Suppressor macrophage treated with lipopolysaccharide for 4 hours (primary cell): ENCODE data around the gene GSDMA.

Experiments
- DNase-seq: peaks from one replicate; pipeline ENCODE4 v3.0.0-alpha.2; 2020

GSDMA gene

GRCh38 chr17:39962642-39963220 is at the start of gene GSDMA:
TSS of gene GSDMA (plus strand) at chr17:39963004. CDS start at chr17:39965688, 2,684 bp downstream.
- DNase-seq, result no peak

GRCh38 chr17:39913989-39914388 is 48.8 kb upstream of the GSDMA start:
- no peak for DNase-seq

- DNase-seq, result no peak
These were observed 47.2 kb upstream of the GSDMA start for GRCh38 chr17:39915559-39915958.

GRCh38 chr17:39916918-39917317 is 45.9 kb upstream of the GSDMA start:
- DNase-seq, result no peak

GRCh38 chr17:39919087-39919683 is 43.6 kb upstream of the GSDMA start:
- DNase-seq, result no peak

GRCh38 chr17:39920218-39921210 is 42.3 kb upstream of the GSDMA start:
- DNase-seq, result no peak

GRCh38 chr17:39921323-39921722 is 41.5 kb upstream of the GSDMA start:
- DNase-seq, result no peak

GRCh38 chr17:39922006-39922405 is 40.8 kb upstream of the GSDMA start:
- DNase-seq, result no peak

- no peak for DNase-seq
These were observed 39.6 kb upstream of the GSDMA start for GRCh38 chr17:39923230-39923629.

- DNase-seq, result no peak
These were observed 38.7 kb upstream of the GSDMA start for GRCh38 chr17:39923836-39924690.

- DNase-seq, result no peak
These were observed 38.1 kb upstream of the GSDMA start for GRCh38 chr17:39924691-39925055.

GRCh38 chr17:39925282-39926134 is 37.3 kb upstream of the GSDMA start:
- DNase-seq, result no peak

- DNase-seq, result no peak
These were observed 36.6 kb upstream of the GSDMA start for GRCh38 chr17:39926135-39926587.

- no peak for DNase-seq
These were observed 36.2 kb upstream of the GSDMA start for GRCh38 chr17:39926588-39927100.

- peak; percentile 95 for DNase-seq
These were observed 35.5 kb upstream of the GSDMA start, which contains the start of the genes LRRC3C and ORMDL3 for GRCh38 chr17:39927101-39927928. TSS of gene LRRC3C (plus strand) at chr17:39927732. CDS start at chr17:39941524, 13,792 bp downstream. TSS of gene ORMDL3 (minus strand) at chr17:39927601. CDS start at chr17:39924203, 3,398 bp downstream.

- DNase-seq, result peak; percentile 27
These were observed 34.6 kb upstream of the GSDMA start for GRCh38 chr17:39927929-39928857.

GRCh38 chr17:39928858-39929645 is 33.8 kb upstream of the GSDMA start:
- DNase-seq, result peak; percentile 89
